NCI-H187 treated with DMSO at 0.1 percent for 48 hours (cell line): ENCODE measurements around the gene LRRC56.

Source experiments
- DNase-seq: peaks from one replicate; lab custom pipeline; 2025; lab: John Stamatoyannopoulos, UW

Gene LRRC56

GRCh38 chr11:521177-521688 is 16.1 kb upstream of the LRRC56 start:
- no peak for DNase-seq

- no peak for DNase-seq
These were observed 11.1 kb upstream of the LRRC56 start for GRCh38 chr11:526192-526591.

- DNase-seq = no peak
These were observed 9.0 kb upstream of the LRRC56 start for GRCh38 chr11:528166-528814.

- DNase-seq = no peak
These were observed 8.3 kb upstream of the LRRC56 start for GRCh38 chr11:528815-529727.

- DNase-seq = no peak
These were observed 7.5 kb upstream of the LRRC56 start for GRCh38 chr11:529728-530411.

GRCh38 chr11:530960-531831 is 6.1 kb upstream of the LRRC56 start:
- DNase-seq = no peak

GRCh38 chr11:531919-532526 is 5.3 kb upstream of the LRRC56 start:
- DNase-seq = no peak

GRCh38 chr11:532527-532985 is 4.8 kb upstream of the LRRC56 start:
- no peak for DNase-seq

GRCh38 chr11:532986-533585 is 4.2 kb upstream of the LRRC56 start:
- no peak for DNase-seq

- DNase-seq = no peak
These were observed 3.5 kb upstream of the LRRC56 start for GRCh38 chr11:533586-534395.

GRCh38 chr11:534396-535209 is 2.7 kb upstream of the LRRC56 start:
- no peak for DNase-seq

GRCh38 chr11:535210-535518 is 2.2 kb upstream of the LRRC56 start:
- no peak for DNase-seq

GRCh38 chr11:535519-536454 is 1.5 kb upstream of the LRRC56 start, which contains the start of gene HRAS:
Gene HRAS, minus strand, starts transcription at chr11:535576.
- peak; percentile 34 for DNase-seq

GRCh38 chr11:537622-538430 is 499 bp downstream of the LRRC56 start:
- DNase-seq = no peak

GRCh38 chr11:538431-539051 is 1.2 kb downstream of the LRRC56 start:
- DNase-seq = no peak

- DNase-seq = no peak
These were observed 2.7 kb downstream of the LRRC56 start for GRCh38 chr11:539971-540481.
